HG03354 (cell line): Measurements from ENCODE around the gene C2orf81.
"Not testable (repeated sequence)": the region's sequence is repeated elsewhere in the genome, so short reads cannot be mapped to it uniquely, and the experiment has no call there.

Source experiments
- ATAC-seq: cut with Tn5 transposase; IDR thresholded peaks from one replicate; pipeline ENCODE4 v1.9.1; 2021; ENCODE audit warnings: mild to moderate bottlenecking; ENCODE audit not compliant: unreplicated experiment, poor library complexity, severe bottlenecking

The C2orf81 gene

DNA sequence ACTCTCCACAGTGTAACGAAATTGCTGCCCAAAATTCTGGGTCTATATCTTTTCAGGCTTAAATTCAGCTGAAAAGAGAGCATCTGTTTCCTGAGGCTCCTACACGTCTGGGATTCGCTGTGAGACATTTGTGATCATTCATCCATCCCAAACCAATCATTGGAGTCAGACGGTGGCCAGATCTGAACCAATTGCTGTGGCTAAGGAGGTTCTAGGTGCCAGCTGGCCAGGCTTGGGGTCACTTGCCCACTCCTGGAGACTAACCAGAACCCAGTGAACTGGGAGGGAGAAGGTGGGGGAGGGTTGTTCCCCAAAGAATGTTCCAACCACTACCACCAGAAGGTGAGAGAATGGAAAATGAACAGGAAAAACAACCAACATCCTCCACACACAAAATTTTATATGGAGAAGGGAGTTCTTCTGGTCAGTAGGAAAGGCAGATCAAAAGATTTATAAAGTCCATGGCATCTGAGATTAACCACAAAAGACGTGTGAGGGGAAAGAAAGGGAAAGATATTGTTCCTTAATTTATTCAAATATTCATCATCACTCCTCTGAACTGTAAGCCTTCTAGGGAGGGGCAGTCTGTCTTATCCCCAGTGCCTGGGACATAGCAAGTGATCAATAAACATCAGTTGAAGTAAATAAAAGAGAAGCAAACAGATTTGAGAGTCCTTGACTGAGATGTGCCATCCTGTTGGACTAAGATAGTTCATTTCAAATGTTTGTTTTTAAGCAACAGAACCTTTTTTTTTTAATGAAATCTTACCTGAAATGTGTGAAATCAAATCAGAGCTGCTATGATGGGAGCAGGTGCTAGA, 23.3 kb upstream of the C2orf81 start:
- ATAC-seq = no peak

DNA sequence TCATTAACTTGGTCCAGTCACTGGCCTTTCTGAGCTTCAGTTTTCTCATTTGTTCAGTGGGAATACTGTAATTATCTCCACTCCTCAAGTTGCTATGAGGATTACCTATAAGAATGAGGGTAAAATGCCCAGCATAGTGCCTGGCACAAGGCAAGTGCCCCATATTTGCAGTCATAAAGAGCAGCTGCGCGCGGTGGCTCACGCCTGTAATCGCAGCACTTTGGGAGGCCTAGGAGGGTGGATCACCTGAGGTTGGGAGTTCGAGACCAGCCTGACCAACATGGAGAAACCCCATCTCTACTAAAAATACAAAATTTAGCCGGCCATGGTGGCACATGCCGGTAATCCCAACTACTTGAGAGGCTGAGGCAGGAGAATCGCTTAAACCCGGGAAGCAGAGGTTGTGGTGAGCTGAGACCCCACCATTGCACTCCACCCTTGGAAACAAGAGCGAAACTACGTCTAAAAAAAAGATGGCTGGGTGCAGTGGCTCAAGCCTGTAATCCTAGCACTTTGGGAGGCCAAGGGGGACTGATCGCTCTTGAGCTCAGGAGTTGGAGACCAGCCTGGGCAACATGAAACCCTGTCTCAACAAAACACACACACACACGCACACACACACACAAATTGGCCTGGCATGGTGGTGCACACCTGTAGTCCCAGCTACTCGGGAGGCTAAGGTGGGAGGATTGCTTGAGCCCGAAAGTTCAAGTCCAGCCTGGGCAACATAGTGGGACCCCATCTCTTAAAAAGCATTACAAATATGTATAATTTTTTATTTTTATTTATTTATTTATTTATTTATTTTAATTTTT, 21.3 kb upstream of the C2orf81 start:
- not testable (repeated sequence) for ATAC-seq

DNA sequence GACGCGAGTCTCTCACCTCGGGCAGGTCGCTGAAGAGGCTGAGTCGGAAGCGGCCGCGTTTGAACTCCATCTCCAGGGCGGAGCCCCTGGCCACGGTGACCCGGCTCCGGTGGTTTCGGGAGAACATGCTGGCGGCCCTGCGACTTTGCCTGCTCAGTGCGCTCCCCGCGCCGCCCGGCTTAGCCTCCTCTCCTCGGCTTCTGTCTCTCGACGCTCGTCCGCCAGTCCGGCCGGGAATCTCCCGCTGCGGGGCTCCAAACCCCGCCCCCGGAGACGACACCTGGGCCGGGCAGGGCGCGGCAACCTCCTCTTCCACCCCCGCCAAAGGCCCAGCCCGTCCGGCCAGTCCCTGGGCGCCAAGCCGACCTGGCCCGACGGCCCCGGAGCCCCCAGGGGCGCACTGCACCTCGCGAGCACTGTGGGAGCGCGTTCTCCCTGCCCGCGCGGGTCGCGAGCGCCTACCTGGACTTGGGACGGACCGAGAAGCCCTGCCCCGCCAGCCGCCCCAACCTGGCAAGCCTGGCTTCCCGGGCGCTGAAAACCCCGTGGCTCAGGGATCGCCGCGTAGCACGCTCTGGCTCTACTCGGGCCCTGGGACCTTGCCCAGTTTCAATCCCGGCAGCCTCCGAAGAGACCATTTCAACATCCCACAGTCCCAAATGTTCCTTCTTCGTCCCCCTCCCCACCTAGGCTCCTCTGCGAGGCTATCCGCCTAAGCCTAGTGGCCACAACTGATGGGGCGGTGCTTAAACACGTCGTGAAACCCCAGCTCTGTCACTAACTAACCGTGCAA, 20.5 kb upstream of the C2orf81 start, which contains the start of gene RTKN:
TSS of gene RTKN (minus strand) at position 248 of the 793 bp plus-strand sequence. CDS start at position 127, 121 bp downstream.
- ATAC-seq = peak; percentile 40

DNA sequence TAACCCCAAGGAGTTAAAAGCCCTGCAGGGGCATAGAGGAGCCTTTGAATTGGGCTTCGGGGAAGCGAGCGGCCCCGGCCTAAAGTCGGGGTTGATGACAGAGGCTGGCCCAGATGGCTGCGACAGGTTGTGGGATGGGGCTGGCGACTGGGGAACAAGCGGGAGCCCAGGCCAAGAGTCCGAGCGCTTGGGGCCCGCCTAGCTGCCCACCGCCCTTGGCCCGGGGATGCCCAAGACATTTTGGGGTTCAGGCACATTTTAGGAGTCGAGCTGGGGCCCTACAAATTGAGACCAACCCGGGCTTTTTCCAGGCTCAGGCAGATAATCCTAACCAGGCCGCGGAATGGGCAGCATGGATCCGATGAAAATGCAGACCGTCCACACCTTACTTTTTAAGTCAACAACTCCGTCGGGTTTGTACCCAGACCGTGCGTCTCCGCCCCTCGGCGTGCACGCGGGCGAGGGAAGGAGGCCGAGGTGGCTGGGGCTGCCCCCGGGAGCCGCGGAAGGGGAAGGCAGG, 19.8 kb upstream of the C2orf81 start:
- no peak for ATAC-seq

DNA sequence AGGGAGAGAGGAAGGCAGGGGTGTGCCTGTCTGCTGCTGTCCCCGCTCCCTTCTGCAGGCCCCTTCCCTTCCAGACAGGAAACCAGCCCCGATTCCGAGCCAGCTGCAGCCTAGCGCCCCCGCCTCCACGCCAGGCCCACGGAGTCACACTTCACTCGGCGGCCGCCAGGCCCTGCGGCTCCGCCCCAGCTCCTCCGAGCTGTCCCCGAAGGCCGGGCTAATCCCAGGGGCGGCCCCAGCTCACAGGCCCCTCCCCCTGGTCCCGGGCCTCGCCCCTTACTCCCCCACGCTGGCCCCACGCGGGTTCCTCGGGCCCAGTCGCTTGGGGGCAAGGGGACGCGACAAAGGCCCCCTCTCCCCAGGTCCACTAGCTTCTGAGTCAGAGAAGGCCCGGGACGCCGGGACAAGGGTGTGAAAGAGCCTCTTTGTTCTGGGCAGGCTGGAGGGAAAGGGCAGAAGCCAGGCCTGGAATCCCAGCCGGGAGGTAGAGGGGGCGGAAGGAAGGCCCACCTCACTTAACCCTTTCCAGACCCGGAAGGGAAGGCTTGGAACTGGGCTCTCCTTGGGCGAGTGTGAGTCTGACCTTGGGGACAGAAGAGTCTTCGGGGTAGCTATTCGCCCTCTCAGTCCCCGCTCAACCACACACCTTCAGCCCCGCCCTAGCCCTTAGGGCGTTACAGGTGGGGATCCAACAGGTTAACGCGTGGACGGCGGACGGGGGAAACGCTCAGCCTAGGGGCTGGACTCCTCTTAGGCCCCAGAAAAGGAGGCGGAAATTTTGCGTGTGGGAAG, 19.2 kb upstream of the C2orf81 start:
- peak; percentile 89 for ATAC-seq

DNA sequence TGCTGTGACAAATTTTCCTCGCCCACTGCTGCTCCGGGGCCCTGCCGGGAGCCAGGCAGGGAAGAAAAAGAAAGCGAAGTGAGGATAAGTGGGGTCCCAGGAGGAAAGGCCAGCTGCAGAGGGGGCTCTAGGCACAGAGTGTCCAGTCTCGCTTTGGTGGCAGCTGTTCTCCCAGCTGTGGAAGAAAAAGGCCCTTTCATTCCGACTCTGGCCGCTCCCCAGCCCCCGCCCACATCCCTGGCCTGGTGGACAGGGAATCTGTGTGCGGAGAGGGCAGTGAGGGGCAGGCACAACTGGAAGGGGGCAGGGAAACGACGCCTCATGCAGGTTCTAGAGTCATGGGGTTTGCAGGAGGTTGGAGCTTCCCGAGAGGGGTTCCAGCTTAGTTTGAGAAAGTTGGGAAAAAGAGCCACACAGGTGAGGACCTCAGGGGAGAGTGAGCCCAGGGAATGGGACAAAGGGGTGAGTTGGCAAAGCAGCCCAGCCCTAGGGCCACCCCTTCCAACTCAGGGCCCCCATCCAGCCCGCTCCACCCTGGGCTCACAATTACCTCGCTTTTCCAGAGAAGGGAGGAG, 18.5 kb upstream of the C2orf81 start:
- no peak for ATAC-seq

DNA sequence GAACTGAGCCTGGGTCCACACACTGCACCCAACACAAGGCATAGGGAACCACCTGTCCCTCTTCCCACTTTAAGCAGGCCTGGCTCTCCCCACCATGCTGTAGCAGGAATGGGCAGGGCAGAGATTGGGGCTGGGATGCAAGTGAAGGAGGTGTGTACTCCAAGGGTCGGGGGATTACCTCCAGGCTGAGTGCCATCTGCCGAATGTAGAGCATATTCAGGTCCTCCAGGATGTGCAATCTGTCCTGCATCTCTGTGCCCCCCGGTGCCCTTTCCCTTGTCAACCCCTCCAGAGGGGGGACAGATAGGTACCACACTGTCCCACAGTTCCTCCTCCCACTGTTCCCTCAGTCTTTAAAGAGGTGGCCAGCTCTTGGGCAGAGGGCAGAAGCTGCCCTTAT, 18.0 kb upstream of the C2orf81 start:
- no peak for ATAC-seq

DNA sequence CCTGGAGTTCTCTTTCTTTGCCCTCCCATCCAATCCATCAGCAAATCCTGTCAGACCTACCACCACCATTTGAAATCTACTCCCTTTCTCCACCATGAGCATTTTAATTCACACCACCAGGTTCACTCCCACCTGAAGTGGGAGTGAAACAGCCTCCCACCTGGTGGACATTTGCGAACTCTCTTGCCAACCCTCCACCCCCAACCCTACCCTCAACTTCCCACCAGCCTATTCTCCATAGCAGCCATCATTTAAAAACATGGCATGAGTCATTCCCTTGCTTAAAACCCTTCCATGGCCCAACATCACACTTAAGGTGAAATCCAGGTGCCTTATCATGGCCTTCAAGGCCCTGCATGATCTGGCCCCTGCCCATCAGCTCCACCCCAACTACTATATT, 16.8 kb upstream of the C2orf81 start:
- no peak for ATAC-seq

DNA sequence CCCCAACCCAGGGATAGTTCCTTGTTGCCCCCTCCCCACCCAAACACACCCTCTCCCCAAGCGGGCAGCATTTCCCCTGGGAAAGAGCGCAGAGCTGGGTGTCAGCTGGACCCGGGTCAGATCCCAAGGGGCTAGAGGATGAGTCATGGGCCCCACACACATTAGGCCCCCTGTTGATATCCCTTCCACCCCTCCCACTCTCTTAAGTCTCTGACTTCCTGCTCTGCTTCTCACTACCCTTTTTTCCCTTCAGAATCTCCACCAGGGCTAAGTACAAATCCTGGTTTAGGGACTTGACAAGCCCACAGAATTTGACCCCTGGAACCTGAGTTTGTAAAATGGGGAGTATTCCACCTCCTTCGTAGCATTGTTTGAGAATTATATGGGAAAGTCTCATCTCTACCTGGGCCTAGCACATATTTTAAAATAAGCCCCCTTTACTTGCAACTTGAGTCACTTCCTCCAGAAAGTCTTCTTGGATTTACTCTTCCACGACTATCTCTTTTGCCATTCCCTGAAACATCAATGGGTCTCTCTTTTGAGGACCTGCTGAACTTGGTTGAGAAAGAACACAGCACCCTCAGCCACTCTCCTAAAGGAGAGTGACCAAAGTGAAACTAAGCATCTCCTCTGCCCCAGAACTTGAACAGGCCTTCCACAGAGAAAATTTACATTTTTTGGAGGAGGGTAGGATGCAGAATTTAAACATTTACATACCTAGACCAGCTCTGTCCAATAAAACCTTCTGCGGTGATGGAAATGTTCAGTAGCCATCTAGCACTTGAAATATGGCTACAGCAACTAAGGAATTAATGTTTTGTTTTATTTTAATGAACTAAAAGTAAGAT, 15.7 kb upstream of the C2orf81 start:
- no peak for ATAC-seq

DNA sequence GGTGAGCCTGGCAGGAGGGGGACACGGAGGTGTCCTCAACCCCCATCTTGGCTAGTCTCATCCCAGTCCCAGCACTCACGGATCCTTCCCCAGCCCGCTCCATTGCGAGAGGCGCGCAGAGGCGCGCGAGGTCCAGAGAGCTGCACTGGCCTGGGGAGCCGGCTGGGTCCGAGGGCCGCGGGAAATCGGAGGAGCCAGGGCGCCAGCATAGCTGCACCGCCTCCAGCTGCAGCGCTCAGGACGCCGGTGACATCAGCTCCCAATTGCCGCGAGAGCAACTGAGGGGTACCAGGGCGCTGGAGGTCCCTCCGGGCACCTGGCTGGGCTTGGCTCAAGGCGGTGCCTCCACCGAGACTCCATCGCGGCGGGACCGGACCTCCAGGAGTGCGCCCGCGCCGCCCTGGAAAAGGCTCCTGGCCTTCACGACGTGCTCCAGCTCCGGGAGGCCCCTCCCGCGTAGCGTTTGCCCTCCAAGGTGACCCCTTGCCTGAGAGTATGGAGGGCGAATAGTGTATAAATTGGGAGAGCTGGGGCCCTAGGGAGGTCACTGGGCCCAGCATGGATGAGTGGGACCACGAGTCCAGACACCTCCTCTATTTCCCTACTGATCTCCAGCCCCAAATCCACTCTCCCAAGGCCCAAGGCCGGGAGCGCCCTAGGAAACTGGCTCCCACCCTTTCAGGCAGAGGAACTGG, 14.8 kb upstream of the C2orf81 start:
- ATAC-seq = no peak

DNA sequence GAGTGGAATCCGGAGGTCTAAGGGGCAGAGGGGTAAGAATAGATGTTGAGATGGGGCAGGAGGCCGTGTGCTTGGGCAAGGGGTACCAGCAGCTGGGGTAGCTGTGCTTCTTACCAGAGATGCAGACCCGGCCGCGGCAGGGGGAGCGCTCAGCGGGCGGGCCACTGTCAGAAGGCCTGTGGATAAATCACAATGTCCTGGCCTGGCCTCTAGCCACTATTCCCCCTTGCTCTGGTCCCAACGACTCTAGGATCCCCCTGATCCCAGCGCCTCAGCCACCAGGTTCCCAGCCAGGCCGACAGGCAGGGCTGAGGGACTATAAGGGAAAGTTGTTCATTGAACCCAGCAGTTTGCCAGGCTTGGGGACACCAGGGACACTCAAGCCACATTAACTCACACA, 9.1 kb upstream of the C2orf81 start:
- ATAC-seq = no peak

DNA sequence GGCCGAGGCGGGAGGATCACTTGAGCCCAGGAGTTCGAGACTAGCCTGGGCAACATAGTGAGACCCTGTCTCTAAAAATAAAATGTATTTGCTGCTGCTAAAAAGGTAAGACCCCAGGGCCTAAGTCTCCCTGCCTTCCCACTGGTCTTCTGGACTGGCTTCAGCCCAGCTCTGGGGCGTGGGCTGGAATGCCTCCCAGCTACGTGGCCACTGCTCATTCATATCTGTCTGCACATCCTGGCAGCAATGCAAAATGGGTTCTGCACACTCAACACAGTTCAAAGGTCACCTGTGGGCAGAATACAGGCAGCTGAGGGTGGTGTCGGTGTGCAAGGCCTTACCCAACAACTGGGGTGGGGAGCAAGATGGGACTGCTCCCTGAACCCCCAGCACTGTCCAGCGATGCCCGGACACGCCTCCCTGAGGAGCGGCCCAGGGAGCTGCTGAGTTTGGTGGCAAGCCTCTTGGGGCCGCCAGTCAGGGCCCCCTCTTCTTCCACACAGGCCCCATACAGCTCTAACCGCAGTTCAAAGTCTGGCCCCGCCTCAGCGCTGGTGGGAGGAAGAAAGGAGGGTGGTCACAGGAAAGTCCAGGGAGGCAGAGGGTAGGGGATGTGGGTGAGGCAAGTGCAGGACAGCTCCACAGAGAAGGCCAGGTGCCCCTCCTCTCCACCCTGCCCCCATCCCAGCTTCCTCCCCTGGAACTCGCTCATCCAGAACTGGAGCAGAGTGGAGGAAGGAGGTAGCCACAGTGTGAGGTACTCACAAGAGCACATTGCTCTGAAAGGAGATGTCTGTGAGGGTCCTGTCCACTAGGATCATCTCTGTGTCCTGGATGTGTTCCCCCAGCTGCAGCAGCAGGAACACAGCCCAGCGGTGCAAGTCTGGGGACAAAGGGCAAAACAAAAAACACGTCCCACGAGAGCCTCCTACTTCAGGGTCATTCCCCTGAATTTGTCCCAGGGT, 8.3 kb upstream of the C2orf81 start:
- ATAC-seq = no peak

DNA sequence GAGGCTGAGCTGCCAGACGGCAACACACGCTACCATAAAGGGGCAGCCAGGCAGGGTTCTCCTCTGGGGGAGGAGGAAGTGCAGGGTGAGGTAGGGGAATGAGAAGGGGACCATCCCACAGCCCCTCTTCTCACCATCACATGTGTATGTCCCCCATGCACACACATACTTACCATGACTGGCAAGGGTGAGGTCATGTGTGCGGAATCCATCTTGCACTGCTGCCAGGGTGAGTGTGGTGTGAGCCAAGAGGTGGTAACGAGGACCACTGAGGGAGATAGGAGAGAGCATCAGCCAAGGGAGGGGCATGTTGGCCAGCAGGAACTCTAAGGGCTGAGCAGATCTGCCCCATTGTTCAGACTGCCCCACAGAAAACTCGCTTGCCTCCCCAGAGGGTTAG, 7.3 kb upstream of the C2orf81 start:
- ATAC-seq = no peak

DNA sequence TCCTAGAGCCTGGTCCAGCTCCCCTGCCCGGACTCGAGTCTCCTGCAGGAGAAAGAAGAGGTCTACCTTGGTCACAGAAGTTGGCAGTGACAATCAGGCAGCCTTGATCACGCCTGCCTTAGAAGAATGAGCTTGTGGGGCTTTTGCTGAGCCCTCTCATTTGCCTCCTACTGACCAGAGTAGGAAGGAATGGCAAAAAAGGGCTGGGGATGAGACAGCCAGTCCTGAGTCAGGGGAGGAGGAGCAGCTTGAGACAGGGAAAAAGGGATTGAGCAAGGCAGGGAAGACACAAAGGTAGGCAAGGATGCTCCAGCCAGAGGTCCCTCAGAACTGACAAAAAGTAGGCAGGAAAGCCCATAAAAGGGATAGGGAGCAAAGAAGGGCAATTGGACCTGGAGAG, 6.1 kb upstream of the C2orf81 start:
- ATAC-seq = no peak

DNA sequence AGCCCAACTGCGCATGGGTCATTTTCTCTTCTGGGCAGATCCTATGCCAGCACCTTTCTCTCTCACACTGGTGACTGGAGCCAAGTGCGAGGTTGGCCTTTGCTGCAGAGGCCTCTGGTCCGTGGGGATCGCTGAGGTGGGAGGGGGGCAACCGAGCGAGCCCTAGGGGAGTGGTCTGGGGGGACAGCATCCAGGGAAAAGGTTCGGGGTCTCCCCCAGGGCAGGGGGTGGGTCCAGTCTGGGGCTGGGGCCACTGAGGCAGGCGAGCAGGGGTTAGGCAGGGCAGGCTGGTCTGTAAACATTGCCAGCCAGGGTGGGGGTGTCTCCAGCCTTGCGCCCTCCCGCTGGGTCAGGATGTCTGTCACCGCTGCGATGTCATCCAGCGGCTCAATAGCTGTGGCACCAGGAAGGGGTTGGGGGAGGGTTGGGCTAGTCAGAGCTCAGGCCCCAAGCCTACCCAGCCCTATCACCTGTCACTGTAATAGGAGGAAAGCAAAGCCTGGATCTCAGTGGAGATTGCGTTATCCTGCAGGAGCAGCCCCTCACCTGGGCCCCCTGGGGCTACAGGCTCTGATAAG, 4.9 kb upstream of the C2orf81 start:
- ATAC-seq = no peak

DNA sequence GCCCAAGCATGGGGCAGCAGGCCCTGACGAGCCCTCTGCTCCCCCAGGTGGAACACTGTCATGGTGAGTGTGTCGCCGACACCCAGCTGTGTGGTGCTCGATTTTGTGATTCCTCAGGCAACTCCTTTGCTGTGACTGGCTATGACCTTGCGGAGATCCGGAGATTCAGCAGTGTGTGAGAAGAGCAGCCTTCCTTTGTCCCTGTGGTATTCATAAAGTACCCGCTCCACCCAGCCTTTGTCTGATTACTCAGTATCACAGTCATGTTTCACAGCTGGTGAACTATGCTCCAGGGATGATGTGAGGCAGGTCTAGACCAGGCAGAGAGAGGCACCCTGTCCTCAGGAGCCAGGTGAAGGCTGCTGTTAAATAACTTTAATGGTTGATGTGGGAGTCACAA, 4.1 kb upstream of the C2orf81 start:
- ATAC-seq = no peak
